ENCODE data around the gene ADI1. TPM values are rescaled to one million over a fixed set of nuclear protein-coding genes. Genes with fewer than 3 reads are reported as not detected.

The ADI1 gene
- total RNA-seq, result 10 to 100 TPM; 26.4 to 41.7 (median 39.3) TPM
- polyA plus RNA-seq, result 10 to 100 TPM; 60.9 to 73.3 TPM
- 49.4 reads per million, percentile 71 among the genes with 10 or more reads in this experiment for total RNA-seq

DNA sequence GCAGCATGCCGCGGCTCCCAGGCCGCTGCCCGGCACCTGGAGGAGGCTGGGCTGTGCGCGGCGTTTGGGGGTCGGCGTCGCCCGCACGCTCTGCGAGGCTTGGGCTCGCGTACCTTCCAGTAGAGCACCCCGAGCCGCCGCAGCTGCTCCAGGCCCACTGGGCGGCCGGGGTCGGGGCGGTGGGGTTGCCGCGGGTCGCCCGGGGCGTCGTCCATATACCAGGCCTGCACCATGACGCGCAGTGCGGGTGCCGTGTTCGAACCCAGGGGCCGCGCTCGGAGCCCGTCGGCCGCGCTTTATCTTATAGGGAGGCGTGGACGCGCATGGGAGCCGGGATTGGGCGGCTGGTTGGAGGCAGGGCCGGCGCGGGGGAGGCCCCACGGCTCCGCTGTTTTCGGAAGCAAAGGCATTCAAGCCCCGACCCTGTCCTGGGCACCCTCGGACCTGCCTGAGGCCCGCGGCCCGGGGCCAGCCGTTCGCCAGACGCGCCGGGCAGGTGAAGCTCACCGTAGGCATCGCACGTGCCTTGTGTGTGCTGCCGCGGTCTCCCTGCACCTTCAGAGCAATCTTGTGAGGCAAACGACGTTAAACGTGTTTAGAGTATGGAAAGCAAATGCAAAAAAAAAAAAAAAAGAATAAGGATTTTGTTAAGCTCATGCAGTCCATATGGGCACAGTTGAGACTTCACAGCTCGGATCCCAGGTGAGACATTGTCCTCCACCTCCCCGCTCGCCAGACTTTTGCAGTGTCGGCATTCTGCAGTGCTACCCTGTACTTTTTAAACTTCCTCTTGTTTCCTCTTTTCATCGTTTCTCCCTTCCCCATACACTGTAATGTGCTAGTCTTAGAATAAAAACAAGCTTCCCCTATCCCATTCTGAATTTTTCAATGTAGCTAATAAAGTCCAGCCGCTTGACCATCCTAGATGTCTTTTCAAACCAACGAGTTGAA is at the start of gene ADI1:
TSS of gene ADI1 (minus strand) at position 277 of the 951 bp plus-strand sequence. CDS start at position 233, 44 bp downstream.
- H3K9me3 Mint-ChIP-seq, result peaks cover 0 to 20% (median 7%) of the 10 kb centered on the region in 11 donors
- DNase-seq (peak in 7 of 9 donors; percentile 63 to 85 (median 79)), ATAC-seq (peak; percentile 81)
- ChIA-PET POLR2A (interaction anchor here (0.6 to 3.2 kb wide), 13 partner anchors 10 to 872 kb away, joined by 3 to 39 read pairs (median 5); partner anchors contain the start of genes RNASEH1, RPS7 and TRAPPC12), CTCF (interaction anchor here (0.6 to 0.9 kb wide), 2 partner anchors 37 to 132 kb away, joined by 3 read pairs; no protein-coding TSS in a partner anchor)
- Histone ChIP-seq H3K4me3 (ENCODE audit: low read length) (peak within 1 kb of the TSS; percentile 89), H3K9me3 (ENCODE audit: control insufficient read depth in 2 of 3, low read length in 3 of 3) (no peaks in the 10 kb centered on the region), H3K4me1 (ENCODE audit: control insufficient read depth in 2 of 2, insufficient read depth in 2 of 2, low read length in 2 of 2) (peaks cover 18% of the 10 kb centered on the region in 2 donors), H3K27ac (ENCODE audit: low read depth, low read length) (peak within 1 kb of the TSS; percentile 96), H3K36me3 (ENCODE audit: control insufficient read depth in 2 of 3, insufficient read depth in 3 of 3, low read length in 3 of 3) (no peaks in the 10 kb centered on the region), H3K27me3 (ENCODE audit: control insufficient read depth in 2 of 2, insufficient read depth in 2 of 2, low read length in 2 of 2) (no peaks in the 10 kb centered on the region)
- intact Hi-C loops (cut with micrococcal nuclease), result loop anchor here (1.0 to 2.0 kb wide), 10 partner anchors 17 to 907 kb away; partner anchors contain the start of genes EIPR1 (in 2 of the 2), RNASEH1 (in 2 of the 2) and RPS7 (in 2 of the 2)
- peaks cover 1 to 19% (median 18%) of the 10 kb centered on the region in 5 donors for H3K36me3 Mint-ChIP-seq
- peak within 1 kb of the TSS; percentile 83 to 96 (median 92) for H3K4me3 Mint-ChIP-seq
- peaks cover 0 to 2% (median 0%) of the 10 kb centered on the region in 5 donors for H3K27me3 Mint-ChIP-seq
- peaks cover 23 to 50% (median 38%) of the 10 kb centered on the region in 7 donors for H3K4me1 Mint-ChIP-seq
- H3K27ac Mint-ChIP-seq, result peak within 1 kb of the TSS; percentile 84 to 96 (median 93)

DNA sequence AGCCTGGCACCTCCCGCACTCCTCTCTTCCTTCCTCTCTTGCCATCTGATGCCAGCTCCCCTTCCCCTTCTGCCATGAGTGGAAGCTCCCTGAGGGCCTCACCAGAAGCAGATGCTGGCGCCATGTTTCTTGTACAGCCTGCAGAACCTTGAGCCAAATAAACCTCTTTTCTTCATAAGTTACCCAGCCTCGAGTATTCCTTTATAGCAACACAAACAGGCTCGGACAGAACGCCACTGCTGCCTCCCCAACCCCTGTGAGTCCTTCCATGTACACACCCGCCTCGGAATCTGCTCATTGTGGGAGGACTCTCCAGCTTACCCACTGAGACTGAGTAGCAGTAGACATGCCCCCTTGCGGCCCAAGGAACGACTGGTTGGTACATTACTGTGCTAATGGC is 47.5 kb upstream of the ADI1 start:
- POLR2A ChIA-PET, result no interaction called here
- CTCF ChIA-PET, result no interaction called here
- no peak overlapping the region for H3K27ac Mint-ChIP-seq

GRCh38 chr2:3565117-3565516 is 45.8 kb upstream of the ADI1 start:
- Mint-ChIP-seq H3K27me3 (no peaks in the 10 kb centered on the region), H3K27ac (no peak overlapping the region), H3K4me1 (peaks cover 0 to 6% (median 5%) of the 10 kb centered on the region in 7 donors), H3K9me3 (peaks cover 0 to 3% (median 0%) of the 10 kb centered on the region in 11 donors), H3K36me3 (peaks cover 0 to 7% (median 0%) of the 10 kb centered on the region in 5 donors), H3K4me3 (no peak overlapping the region)
- H3K27me3 ChIP-seq (ENCODE audit: control insufficient read depth in 2 of 2, insufficient read depth in 2 of 2, low read length in 2 of 2), result no peaks in the 10 kb centered on the region
- ATAC-seq (no peak), DNase-seq (no peak)
- no peak overlapping the region for H3K27ac ChIP-seq (ENCODE audit: low read depth, low read length)
- H3K36me3 ChIP-seq (ENCODE audit: control insufficient read depth in 2 of 3, insufficient read depth in 3 of 3, low read length in 3 of 3), result no peaks in the 10 kb centered on the region
- POLR2A ChIA-PET, result interaction anchor here (0.7 to 2.9 kb wide), 3 partner anchors 9 to 152 kb away, joined by 3 to 10 read pairs (median 7); partner anchors contain the start of gene RPS7
- H3K9me3 ChIP-seq (ENCODE audit: control insufficient read depth in 2 of 3, low read length in 3 of 3), result no peaks in the 10 kb centered on the region
- intact Hi-C loops (cut with micrococcal nuclease), result no loop called here
- no peaks in the 10 kb centered on the region for H3K4me1 ChIP-seq (ENCODE audit: control insufficient read depth in 2 of 2, insufficient read depth in 2 of 2, low read length in 2 of 2)
- no peak overlapping the region for H3K4me3 ChIP-seq (ENCODE audit: low read length)
- CTCF ChIA-PET, result no interaction called here

More for the DNA sequence above, 47.5 kb upstream of the ADI1 start:
- H3K36me3 Mint-ChIP-seq, result peaks cover 0 to 3% (median 0%) of the 10 kb centered on the region in 5 donors
- H3K27me3 Mint-ChIP-seq, result no peaks in the 10 kb centered on the region
- Histone ChIP-seq H3K36me3 (ENCODE audit: control insufficient read depth in 2 of 3, insufficient read depth in 3 of 3, low read length in 3 of 3) (no peaks in the 10 kb centered on the region), H3K9me3 (ENCODE audit: control insufficient read depth in 2 of 3, low read length in 3 of 3) (no peaks in the 10 kb centered on the region), H3K27ac (ENCODE audit: low read depth, low read length) (no peak overlapping the region), H3K4me3 (ENCODE audit: low read length) (no peak overlapping the region), H3K27me3 (ENCODE audit: control insufficient read depth in 2 of 2, insufficient read depth in 2 of 2, low read length in 2 of 2) (no peaks in the 10 kb centered on the region), H3K4me1 (ENCODE audit: control insufficient read depth in 2 of 2, insufficient read depth in 2 of 2, low read length in 2 of 2) (no peaks in the 10 kb centered on the region)
- no peak overlapping the region for H3K4me3 Mint-ChIP-seq
- intact Hi-C loops (cut with micrococcal nuclease), result no loop called here
- ATAC-seq (no peak), DNase-seq (no peak)
- peaks cover 0 to 7% (median 0%) of the 10 kb centered on the region in 7 donors for H3K4me1 Mint-ChIP-seq
- H3K9me3 Mint-ChIP-seq, result peaks cover 0 to 3% (median 0%) of the 10 kb centered on the region in 11 donors

DNA sequence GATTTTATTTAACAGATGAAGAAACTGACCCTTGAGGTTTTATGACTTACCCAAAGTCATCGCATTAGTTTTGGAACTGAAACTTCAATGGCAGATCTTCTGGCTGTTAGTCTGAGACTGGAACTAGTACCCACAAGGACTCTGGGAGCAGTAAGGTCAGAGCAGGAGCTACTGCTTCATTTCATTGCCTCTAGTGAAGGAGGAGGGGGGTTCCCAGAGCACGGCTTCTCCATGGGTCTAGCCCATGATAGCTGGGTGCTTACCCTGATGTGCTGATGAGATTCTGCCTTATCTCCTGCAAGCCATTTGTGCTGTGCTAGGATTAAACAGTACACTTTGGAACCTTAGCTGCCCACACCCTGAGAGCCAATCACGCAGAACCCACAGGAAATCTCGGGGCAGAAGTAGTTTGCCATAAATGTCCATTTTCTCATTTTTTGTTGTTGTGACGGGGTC is 44.2 kb upstream of the ADI1 start:
- Histone ChIP-seq H3K36me3 (ENCODE audit: control insufficient read depth in 2 of 3, insufficient read depth in 3 of 3, low read length in 3 of 3) (peaks cover 0 to under 1% (median 0%) of the 10 kb centered on the region in 3 experiments), H3K4me3 (ENCODE audit: low read length) (no peak overlapping the region), H3K27ac (ENCODE audit: low read depth, low read length) (no peak overlapping the region), H3K27me3 (ENCODE audit: control insufficient read depth in 2 of 2, insufficient read depth in 2 of 2, low read length in 2 of 2) (no peaks in the 10 kb centered on the region), H3K4me1 (ENCODE audit: control insufficient read depth in 2 of 2, insufficient read depth in 2 of 2, low read length in 2 of 2) (peaks cover 4 to 7% of the 10 kb centered on the region in 2 donors), H3K9me3 (ENCODE audit: control insufficient read depth in 2 of 3, low read length in 3 of 3) (no peaks in the 10 kb centered on the region)
- Mint-ChIP-seq H3K4me3 (no peak overlapping the region), H3K27me3 (no peaks in the 10 kb centered on the region), H3K4me1 (peaks cover 3 to 16% (median 9%) of the 10 kb centered on the region in 7 donors), H3K9me3 (peaks cover 0 to 3% (median 0%) of the 10 kb centered on the region in 11 donors), H3K27ac (peak overlapping the region in 1 of 9 donors; percentile 19), H3K36me3 (peaks cover 0 to 7% (median 3%) of the 10 kb centered on the region in 5 donors)
- intact Hi-C loops (cut with micrococcal nuclease), result no loop called here
- ChIA-PET CTCF (no interaction called here), POLR2A (interaction anchor here (1.0 to 2.9 kb wide), 4 partner anchors 11 to 46 kb away, joined by 4 to 10 read pairs (median 6); partner anchors contain the start of gene RPS7)
- DNase-seq (no peak), ATAC-seq (no peak)

GRCh38 chr2:3558205-3559014 is 39.1 kb upstream of the ADI1 start, which contains the start of gene RNASEH1:
TSS of gene RNASEH1 (minus strand) at chr2:3558333. CDS start at chr2:3558260, 73 bp downstream.
- Histone ChIP-seq H3K36me3 (ENCODE audit: control insufficient read depth in 2 of 3, insufficient read depth in 3 of 3, low read length in 3 of 3) (peaks cover 0 to 40% (median 7%) of the 10 kb centered on the region in 3 experiments), H3K27me3 (ENCODE audit: control insufficient read depth in 2 of 2, insufficient read depth in 2 of 2, low read length in 2 of 2) (no peaks in the 10 kb centered on the region), H3K9me3 (ENCODE audit: control insufficient read depth in 2 of 3, low read length in 3 of 3) (no peaks in the 10 kb centered on the region), H3K4me3 (ENCODE audit: low read length) (peak within 1 kb of the TSS; percentile 72), H3K27ac (ENCODE audit: low read depth, low read length) (peak within 1 kb of the TSS; percentile 98), H3K4me1 (ENCODE audit: control insufficient read depth in 2 of 2, insufficient read depth in 2 of 2, low read length in 2 of 2) (peaks cover 11 to 17% of the 10 kb centered on the region in 2 donors)
- H3K27me3 Mint-ChIP-seq, result no peaks in the 10 kb centered on the region
- peak within 1 kb of the TSS; percentile 90 to 98 (median 96) for H3K27ac Mint-ChIP-seq
- H3K36me3 Mint-ChIP-seq, result peaks cover 0 to 19% (median 8%) of the 10 kb centered on the region in 5 donors
- H3K4me1 Mint-ChIP-seq, result peaks cover 7 to 48% (median 37%) of the 10 kb centered on the region in 7 donors
- peak; percentile 98 for ATAC-seq
- H3K9me3 Mint-ChIP-seq, result no peaks in the 10 kb centered on the region
- DNase-seq, result peak; percentile 94 to 100 (median 97)
- POLR2A ChIA-PET, result interaction anchor here (0.6 to 5.4 kb wide), 10 partner anchors 11 to 180 kb away, joined by 3 to 55 read pairs (median 7); partner anchors contain the start of genes ADI1, EIPR1, RPS7 and TRAPPC12
- H3K4me3 Mint-ChIP-seq, result peak within 1 kb of the TSS; percentile 86 to 93 (median 92)
- intact Hi-C loops (cut with micrococcal nuclease), result loop anchor here (1.0 to 5.0 kb wide), 8 partner anchors 17 to 946 kb away; partner anchors contain the start of genes ADI1 (in 2 of the 2), EIPR1 (in 2 of the 2) and RPS7 (in 2 of the 2)
- CTCF ChIA-PET, result interaction anchor here (0.8 to 1.0 kb wide), 2 partner anchors 93 to 179 kb away, joined by 3 to 5 read pairs; partner anchors contain the start of gene TRAPPC12

All from naive thymus-derived CD4-positive, alpha-beta T cell (primary cell).